NCI-H187 treated with DMSO at 0.1 percent for 48 hours (cell line): ENCODE results near the gene DOCK1.

ENCODE experiments used
- DNase-seq: peaks from one replicate; lab custom pipeline; 2025; lab: John Stamatoyannopoulos, UW

DOCK1 gene

DNA sequence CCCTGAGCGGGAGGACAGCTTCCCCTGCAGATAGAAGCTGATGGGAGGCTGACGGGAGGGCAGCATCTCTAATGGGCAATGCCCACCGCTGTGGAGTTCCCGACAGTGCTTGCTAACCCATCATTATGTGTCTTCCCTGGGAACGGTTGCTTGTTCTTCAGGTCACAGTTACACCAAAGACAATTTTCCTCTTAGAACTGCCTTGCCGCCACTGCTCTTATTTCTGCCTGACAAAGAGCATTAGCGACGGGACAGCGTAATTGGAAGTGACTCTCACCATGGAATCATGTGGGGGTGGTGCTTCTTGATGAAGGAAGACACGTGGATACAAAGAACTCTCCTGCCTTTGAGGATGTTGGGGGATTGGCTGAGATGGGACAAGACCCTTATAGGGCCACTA, 562.6 kb downstream of the DOCK1 start:
- DNase-seq: no peak

DNA sequence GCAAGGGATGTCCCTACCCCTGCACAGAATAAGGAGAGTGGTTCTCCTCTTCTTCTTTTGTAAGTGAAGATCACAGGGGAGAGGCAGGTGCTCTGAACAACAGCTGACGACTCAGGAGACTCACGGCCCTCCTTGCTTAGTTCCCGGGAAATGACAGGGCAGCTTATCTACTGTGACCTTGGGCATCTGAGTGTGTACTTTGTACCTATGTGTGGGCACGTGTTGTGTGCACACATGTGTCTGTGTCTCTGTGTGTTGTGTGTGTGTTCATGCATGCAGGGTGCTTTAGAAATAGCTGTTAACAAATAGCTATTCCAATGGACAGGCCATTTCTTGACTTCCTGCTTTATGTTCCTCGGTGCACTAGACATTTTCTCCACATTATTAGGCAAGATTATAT, 563.4 kb downstream of the DOCK1 start:
- DNase-seq: no peak

DNA sequence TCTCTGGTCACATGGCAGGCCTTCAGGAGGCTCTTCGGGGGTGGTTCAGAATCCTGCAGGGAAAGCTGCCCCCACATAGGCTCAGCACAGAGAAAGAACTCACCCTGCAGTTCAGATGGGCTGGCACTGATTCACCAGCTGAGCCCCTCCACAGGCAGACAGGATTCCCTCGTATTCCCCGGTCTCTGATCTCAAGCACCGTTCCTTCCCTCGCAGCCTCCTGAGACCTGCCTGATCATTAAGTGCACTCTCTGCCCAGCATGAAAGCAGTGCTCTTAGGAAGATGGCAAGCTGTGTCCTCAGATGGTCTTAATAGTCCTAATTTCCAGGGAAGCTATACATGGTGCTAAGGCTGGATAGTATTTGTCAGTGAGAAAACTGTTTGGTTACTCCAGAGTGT, 565.7 kb downstream of the DOCK1 start:
- no peak for DNase-seq

DNA sequence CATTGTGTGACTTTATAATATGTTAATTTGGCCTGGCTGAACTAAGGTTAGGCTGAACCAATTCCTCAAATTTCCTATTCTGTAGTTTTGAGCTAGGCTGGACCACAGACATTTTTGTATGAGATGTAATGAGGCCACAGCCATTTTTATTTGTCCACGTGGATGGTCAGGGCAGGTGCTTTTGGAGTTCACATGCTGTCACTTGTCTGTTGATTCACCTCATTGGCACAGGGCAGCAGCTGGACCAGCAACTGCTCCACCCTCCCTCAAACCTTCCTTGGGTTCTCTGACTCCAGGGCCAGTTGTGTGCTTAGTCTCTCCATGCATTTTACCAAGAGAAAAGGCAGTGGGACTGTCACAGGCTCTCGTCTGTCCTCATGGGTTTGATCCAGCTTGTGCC, 567.7 kb downstream of the DOCK1 start:
- no peak for DNase-seq

DNA sequence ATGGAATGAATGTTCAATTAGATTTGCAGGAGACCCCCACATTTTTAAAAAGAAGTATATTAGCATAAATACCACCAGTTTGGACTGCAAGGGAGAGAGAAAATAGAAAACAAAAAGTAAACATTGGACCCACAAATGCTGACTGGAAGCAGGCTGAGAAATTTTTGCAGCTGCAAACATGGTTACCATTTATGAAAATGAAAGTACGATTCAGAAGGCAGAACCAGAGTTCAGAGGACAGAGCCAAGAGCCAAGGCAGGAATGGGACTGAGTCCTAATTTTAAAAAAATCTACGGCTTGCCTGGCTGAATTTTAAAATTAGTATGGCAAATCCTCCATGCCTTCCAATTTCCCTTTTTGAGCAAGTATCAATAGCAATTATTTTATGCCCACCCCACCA, 569.3 kb downstream of the DOCK1 start:
- no peak for DNase-seq

DNA sequence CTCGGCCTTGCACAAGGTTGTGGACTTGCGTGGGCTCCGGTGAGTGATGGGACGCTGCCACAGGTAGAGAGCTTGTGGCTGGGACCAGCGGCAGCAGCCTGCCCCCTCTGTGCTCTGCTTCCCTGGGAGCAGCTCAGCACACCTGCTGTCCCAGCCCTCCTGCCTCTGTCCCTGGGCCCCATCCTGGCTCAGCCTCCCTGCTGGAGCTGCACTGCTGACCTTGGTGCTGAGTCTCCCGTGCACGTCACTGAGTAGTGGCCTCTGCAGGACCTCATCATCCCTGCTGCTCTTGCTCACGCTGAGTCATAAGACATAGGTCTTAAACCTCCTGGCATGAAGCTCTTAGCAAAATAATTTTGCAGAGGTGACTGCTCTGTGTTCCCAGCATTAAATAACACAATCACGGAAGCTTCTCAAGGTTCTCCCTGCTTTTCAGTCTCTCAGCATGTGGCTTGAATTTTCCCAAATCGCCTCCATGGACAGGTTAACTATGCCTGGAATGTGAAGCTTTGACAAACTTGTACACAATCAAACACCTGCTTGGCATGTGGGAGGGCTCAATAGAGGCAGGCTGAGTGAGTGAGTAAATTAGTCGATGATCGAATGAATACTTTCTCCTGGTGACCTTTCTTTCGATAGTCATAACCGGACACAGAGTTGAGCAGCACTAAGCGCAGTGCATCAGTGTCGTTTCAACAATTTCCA, 580.1 kb downstream of the DOCK1 start:
- no peak for DNase-seq

DNA sequence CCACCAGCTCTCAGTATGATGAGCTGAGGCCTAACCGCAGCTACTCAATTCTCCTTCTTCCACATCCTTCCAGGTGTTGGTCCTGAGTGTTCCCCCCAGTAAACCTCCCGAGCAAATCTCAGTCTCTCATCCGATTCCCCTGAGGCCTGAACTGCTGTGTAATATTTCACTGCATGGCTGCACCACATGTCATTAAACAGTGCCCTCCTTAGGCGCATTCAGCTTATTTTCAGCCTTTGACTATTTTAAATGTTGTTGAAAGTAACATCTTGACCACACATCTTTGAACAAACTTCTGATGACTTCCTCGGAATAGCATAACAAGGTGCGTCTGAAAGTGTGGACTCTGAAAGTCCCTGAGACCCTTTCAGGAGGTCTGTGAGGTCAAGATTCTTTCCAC, 581.1 kb downstream of the DOCK1 start:
- no peak for DNase-seq

DNA sequence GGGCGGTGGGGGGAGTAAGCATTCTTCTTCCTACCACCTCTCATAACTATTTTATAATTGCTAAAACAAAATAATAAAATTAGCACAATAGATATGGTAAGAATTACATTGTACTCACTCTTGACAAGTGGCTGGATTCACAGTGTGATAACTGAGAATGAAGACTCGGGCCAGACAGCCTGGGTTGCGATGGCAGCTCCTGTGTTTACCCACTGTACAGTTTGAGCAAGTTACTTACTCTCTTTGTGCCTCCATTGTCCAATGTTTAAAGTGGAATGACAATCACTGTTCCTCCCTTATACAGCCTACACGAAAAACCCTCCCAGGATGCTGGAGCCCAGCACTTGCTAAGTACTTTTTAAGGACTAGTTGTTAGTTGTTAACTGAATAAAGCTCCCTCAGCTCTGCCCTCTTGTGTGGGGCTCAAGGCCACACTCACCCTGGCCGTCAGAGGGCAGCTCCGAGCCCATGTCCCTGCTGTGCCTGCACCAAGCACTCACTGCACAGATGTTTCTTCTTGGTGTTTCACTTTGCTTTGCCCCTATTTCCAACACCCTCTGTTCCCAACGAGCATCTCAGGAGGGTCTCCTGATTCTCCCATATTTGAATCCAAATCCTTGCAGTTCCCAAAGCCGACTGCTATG, 587.5 kb downstream of the DOCK1 start:
- DNase-seq: no peak

DNA sequence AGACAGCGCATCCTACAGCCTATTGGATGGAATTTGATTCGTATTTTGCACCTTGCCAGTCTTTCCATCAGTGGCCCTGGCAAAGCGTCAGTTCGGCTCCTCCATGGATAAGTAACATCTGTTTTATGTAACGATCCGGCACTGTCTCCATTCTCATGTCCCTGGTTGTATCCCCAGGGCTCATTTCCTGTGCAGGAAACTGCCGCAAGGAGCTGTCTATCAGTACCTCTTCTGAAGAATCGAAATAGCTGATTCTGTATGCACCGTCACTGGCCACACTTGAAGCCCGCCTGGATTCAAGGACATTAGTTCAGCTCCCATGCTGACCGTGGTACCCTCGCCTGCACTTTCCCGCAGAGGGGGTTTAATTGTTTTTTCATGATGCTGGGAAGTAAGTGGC, 590.8 kb downstream of the DOCK1 start:
- DNase-seq: no peak

DNA sequence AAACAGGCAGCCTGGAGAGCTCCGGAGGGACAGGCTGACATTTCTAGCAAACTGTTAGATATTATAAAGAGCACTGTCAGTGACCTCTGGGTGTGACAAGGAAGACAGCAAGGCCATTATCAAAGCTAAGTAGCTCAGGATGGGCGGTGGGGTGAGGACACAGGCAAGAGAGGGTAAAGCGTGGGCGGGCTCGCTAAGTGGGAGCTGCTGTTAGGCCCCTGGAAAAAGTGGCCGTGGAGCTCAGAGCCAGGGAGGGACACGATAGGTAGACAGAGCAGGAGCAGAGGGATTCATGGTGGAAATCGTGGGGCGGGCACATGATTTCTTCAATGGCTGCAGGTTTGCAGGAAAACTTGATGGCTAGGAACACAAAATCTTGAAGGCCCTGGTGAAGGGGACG, 592.5 kb downstream of the DOCK1 start:
- DNase-seq: no peak

DNA sequence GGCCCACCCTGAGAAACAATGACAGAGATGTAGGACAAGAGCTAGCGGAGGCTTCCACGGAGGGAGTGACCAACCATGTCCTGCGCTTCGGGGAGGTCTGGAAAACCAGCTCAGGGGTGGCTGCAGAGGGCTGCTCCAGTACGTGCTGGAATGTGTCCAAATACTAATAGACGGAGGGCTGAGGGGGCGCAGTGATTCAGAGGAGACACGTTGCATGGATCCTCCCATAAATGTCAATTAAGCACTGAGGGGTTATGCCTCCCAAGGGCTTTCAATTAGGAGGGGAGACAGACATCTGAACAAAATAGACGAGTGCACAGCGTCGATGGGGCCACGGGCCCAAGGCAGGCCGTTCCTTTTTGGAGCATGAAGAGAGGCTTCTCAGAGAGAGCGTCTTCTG, 592.9 kb downstream of the DOCK1 start:
- no peak for DNase-seq

DNA sequence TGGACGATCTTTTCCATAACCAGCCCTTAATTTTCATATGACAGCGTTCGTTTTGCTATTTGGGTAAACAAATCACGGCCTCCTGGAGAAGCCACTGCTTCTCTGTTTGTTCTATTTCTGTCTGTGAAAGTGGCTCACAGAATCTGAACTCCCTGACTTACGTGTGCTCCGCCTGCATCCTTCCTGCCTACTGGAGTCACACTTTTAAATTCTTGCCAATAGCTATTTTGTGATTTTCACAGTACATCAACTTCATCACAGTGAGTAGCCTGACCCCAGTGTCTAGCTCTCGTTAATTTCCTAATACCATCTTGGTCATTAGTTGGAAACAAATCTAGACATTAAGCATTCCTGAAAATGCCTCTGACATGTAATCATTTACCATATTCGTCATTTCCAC, 594.9 kb downstream of the DOCK1 start:
- DNase-seq: no peak
